DMS 273 (cell line): ENCODE measurements around the gene GH1.
A peak's percentile ranks its signal among the peaks of the same experiment; 100 is the strongest.
"Not testable (repeated sequence)": the region's sequence is repeated elsewhere in the genome, so short reads cannot be mapped to it uniquely, and the experiment has no call there.

Experiments used
- DNase-seq: peaks from one replicate; lab custom pipeline; 2025; ENCODE audit not compliant: unreplicated experiment; lab: John Stamatoyannopoulos, UW

The GH1 gene

DNA sequence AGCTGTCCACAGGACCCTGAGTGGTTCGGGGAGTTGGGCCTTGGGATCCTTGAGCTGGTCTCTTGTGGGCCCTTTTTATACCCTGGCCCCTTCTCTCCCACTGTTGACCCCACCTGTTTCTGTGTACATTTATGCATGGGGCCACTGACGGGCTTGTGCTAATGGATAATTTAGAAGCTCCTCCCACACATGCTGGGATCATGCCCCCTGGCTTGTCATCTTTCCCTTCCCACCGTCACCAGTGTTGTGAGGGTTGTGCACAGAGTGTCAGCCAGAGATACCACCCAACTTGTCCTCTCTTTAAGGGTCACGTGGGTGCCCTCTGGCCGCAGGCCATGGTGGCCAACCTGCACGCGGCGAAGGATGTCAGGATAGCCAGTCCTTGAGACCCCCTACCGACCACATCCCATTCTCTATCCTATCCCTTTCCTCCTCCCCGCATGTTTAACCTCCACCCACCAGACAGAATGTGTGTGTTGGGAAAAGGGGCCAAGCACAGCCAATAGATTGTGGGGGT is at the start of gene GH1:
Gene GH1, minus strand, starts transcription at position 51 of the 517 bp plus-strand sequence. CDS start 63 bp downstream, outside the sequence.
- DNase-seq = not testable (repeated sequence)

DNA sequence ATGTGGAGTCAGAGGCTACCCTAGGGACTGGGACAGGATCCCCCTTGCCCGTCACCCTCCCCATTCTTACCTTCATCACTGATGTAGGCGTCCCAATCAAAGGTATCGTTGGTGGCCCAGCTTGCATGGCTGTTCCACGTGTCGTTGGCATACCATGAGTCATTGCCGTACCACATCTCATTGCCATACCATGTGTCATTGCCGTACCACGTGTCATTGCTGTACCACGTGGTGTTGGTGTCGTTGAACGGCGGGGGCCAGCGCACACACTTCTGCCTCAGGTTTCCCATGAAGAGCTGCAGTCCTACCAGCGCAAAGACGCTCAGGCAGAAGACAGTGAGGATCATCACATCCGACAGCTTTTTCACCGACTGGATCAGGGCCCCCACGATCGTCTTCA is 49.3 kb upstream of the GH1 start:
- DNase-seq = no peak

DNA sequence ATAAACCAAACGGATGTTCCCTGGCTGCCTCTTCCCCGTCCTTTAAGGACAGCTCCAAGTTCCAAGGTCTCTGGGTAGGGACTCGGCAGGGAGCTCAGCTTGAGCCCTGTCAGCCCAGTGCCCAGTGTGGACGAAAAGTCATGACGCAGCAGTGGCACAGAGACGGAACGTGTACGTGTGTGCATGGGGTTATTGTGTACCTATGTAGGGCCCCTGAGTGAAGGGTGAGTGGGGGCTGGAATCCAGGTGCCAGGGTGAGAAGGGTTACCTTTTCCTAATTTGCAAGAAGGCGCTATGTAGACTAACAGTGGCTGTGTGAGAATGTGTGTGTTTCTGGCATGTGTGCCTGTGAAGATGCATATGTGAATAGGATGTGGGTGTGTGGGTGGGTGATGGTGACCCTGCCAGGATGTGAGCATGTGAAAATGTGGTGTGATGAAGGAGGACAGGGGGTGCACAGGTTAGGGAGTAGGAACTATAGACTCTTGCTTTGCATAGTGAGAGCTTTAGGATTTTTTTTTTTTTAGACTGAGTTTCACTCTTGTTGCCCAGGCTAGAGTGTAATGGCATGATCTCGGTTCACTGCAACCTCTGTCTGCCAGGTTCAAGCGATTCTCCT is 48.1 kb upstream of the GH1 start:
- DNase-seq = no peak

DNA sequence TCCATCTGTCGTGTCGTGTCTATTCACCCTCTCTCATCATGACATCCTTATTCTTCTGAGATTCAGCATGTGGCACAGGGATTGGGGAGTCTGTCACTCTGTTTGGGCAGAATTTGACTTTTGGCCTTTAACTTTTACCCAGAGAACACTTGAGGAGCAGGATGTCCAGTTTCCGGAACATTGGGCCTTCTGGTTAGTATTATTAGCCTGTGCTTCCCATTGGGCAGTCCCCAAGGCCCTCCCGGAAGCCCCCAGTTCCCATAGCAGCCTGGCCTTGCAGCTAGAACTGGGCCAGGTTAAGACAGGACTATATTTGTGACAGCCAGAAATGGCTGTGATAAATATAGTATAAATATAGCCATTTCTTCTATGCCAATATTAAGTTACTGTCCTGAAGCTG is 44.5 kb upstream of the GH1 start:
- no peak for DNase-seq

DNA sequence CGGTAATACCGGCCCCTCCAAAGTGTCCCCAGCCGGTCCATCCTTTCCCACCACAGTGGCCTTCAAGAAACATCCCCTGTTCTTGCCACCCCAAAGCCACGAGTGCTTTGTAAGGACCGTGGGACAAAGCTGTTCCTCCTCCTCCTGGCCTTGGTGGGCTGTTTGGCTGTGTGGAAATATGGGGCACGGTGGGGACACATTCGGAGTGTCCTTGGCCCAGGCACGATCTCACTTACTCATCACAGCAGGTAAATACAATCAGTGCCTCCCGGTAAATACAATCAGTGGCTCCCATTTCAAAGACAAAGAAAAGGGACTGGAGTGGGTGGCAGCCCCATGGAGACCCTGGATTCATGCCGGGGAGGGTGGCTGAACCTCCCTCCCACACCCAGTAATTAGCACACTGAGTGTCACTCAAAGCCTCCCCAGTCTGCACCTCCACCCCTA is 43.7 kb upstream of the GH1 start:
- DNase-seq = no peak

DNA sequence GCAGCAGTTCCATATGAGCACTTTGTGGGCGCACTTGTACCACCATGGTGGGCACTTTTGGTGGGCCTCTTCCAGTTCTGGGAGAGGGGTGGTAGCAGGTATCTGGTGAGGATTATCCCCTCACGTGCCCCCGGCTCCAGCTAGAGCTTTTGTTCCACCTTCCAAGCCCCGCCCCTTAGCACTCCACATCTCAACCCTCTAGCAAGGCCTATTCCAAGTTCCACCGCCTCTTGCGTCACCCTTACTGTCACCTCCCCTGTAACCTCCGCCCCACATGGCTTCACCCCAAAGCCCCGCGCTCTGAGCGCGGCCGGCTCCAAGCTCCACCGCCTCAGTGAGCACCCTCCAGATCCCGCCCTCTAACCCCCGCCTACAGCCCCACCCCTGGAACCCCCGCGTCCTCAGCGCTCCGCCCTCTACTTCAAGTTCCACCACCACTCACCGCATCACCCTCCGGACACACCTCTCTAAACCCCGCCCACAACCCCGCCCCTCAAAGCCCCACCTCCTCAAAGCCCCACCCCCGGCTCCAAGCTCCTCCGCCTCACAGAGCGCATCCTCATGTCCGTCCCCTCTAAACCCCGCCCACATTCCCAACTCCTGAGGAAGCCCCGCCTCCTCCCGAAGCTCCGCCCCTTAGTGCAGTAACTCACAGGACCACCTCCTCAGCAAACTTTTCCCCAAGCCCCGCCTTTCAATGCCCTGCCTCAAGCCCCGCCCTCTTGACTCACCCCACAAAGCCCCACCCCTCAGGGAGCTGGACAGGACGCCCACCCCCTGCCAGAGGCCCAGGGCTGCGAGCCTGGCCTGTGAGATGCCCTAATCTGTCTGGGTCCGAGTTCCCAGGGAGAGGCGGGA is 42.9 kb upstream of the GH1 start:
- peak; percentile 42 for DNase-seq

DNA sequence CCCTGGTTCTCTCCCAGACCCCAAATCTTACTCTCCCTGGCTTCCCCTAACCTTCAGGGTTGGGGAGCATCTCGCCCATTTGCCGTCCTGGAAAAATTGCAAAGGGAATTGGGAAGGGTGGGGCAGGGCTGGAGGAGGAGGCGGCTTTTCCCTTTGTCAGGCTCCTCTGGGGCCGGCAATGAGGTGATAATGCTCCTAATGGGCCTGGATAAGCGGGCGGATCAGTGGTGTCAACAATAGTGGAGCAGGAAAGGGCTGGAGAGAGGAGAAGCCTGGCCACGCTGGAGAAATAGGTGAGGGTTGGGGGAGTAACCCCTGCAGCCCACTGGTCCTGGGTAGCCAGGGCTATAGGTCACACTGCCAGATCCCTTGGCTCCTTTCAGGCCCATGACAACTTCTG is 41.8 kb upstream of the GH1 start:
- no peak for DNase-seq

DNA sequence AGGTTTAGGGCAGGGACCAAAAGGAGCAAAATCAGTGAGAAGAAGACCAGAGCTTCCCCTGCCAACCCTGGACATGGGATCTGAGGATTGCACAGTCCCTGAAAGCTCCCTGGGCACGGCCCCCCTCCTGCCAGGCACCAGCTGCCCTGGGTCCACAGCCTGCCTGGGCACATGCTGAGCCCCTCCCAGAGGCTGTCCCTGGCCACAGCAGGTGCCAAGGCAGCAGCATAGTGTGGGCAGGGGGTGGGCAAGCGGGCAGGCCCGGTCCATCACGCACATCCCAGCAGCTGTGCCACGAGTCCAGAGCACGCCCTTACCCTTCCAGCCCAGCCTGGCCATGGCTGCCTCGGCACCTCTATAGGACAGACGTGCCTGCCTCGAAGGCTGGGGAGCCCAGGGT is 41.4 kb upstream of the GH1 start:
- peak; percentile 28 for DNase-seq

DNA sequence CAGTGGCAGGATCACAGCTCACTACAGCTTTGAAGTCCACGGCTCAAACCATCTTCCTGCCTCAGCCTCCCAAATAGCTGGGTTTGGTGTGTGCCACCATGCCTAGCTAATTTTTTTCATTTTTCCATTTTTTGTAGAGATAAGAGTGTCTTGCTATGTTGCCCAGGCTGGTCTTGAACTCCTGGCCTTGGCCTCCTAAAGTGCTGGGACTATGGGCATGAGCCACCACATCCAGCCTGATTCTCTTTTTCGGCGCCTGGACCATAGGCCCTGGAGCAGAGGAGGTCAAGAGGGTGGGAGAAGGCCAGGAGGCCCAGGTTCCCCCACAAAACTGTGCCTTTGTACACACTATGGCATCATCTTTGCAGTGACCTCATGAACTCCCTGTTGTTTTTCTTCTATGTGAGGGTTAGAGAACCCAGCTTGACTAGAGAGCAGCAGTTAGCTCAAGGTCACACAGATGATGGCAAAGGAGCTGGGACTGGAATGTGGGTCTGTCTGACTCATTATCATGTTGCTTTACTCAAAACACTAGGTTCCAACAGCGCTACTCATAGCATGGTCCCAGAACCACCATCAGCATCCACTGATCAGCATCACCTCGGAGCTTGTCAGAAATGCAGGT is 37.8 kb upstream of the GH1 start:
- DNase-seq = no peak

DNA sequence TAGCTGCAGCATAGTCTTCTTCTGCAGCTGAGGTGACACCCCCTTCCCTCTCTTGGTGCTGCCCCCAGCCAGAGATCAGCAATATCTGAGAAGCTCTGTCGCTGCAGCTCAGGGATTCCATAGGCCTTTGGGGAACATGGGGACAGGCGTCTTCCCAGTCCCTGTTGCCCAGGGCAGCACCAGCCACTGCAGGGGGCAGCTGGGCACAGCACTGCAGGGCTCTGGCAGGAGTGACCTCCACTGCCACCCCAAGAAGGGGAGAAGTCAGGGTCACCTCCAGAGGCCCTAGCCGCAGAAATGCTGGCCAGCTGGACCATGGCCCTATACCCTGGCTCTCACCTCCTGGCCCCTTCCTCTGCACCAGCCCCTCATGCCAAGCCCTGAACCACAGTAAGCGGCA is 37.2 kb upstream of the GH1 start:
- no peak for DNase-seq

DNA sequence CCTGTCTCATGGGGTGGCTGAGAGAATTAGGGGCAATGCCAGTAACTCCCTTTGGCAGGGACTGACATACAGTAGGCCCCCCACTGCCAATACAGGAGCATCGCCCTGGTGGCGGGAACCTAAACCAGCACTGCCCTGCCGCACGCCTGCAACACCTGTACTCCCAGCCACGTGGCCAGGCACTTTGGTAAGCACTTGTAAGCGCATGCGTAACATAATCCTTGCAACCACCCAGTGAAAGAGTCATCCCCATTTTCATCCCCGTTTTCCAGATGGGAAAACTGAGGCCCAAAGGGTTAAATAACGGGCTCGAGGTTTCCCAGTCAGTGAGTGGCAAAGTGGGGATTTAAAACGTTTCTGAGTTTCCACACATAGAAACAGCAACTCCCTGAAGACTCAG is 36.6 kb upstream of the GH1 start:
- no peak for DNase-seq

DNA sequence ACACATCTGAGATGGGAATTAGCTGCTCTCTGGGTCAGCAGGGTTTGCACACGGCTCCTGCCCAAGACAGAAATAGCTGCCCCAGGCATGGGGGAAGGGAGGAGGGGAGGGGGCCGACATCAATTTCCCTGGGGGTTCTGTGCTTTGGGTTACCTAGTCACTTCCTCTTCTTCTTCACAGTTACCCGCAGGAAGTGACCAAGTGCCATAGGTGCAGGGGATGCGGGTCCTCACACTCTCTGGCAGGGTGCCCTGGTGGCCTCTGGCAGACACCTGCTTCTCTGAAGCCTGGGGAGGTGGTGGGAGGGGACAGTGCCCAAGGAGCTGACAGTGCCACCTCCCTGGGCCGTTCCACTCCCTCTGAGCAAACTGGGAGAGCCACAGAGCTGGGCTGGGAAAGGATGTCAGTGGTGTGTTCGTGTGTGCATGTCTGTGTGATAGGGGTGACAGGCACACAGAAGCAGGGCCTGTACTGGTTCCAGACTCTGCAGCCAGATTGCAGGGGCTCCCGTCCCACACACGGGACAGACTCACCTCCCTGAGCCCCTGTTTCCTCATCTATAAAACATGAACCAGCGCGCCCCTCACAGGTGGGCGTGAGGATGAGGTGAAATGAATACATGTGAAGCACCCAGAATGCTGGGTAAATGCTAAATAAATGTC is 35.9 kb upstream of the GH1 start:
- peak; percentile 24 for DNase-seq

DNA sequence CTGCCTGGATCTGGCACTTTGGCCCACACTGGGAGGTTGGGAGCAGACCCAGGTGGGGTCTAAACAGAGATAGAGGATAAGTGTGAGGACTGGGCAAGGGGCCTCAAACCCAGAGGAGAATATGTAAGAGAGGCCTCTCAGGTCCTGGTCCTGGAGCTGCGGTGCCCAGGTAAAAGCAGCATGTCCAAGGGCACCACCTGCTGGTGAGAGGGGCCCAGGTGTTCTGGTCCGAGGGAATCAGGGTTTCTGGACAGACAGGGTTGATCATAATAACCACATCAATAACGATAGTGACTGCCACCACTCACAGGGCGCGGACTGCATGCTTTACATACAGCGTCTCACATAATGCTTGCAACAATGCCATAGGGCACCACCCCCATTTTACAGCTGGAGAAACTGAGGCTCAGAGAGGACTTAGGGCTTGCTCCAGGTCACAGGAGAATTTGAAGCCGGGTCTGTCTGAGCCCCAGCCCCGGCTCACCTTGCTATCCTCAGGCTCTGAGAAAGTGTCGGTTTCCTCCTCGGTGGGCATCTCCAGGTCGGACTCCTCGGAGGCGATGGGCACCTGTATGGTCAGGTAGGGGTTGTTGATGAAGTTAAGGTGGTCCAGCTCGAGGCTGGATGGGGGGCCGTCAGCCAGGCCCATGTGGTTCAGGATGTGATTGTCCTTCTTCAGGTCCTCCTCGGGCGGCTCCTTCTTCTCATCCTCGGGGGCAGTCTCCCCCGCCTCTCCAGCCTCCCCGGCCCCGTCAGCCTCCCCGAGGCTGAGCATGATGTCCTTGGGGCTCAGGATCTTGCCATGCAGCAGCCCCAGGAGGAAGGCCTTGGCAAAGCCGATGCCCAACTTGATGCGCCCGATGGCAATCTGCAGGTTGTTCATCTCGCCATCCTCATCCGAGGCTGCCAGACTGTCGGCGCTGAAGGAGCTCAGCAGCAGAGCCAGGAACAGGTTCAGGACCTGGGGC is 32.6 kb upstream of the GH1 start:
- peak; percentile 42 for DNase-seq

DNA sequence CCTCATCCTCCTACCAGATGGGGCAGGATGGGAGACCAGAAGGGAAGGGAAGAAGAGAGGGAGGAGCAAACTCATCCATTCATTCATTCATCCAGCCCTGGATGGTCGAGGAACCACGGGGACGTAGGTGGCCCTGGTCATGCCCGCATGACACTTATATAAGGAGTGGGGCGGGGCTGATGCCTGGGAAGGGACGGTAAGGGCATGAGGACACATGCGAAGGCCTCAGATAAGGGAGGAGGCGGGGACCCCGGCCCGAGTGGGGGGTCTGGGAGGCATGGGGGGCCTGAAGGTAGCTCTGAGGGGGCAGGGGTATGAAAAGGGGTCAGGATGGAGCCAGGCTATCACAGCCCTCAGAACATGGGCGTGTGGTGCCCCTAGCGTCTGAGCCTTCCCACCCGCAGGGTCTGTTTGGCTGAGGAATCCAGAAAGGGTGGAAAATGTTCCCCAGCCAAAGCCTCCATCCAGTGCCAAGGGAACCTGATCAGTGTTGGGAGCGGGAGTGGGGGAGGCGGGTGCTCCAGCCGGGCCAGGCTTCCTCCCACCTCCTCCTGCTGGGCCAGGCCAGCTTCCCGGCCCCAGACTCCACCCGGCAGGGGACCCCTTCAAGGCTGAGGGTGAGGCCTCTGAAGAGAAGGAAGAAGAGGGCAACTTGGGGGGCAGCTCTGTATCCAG is 31.1 kb upstream of the GH1 start:
- peak; percentile 39 for DNase-seq

DNA sequence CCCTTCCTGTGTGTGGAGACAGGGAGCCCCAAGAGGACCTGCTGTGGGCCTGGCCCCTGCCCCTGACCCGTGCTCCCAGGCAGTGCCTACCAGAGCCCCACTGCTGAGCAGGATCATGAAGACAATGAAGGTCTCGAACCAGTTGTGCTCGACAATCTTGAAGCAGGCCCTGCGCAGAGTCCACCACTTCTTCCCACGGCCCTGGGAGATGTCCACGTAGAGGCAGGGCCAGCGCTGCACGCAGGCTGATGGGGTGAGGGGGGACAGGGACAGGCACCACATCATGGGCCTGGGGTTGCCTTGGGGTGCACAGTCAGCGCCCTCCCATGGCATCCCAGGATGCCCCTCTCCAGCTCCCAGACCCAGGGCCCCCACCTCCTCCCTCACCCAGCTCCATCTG is 29.9 kb upstream of the GH1 start:
- no peak for DNase-seq

DNA sequence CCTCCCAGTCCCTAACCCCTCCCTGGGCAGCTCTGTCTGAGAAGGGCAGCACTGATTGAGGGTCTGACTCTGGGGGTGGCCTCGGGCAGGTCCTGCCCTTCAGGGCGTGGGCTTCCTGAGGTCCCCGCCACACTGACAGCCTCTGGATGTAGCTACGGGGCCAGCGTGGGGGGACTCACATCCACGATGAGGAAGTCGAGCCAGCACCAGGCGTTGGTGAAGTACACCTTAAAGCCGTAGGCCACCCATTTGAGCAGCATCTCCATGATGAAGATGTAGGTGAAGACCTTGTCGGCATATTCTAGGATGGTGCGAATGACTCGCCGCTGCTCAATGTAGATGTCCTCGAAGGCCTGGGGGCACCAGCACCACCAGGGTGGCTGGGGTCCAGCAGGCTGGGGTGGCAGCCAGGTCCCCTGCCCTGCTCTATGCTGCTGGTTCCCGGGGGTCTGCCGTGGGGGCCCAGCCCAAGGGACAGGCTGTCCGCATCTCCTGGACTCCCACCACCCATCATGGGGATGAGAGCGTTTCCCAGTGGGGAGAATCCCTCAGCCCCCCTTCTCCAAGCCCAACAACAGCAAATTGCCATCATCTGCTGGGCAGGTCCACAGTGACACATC is 29.2 kb upstream of the GH1 start:
- no peak for DNase-seq

DNA sequence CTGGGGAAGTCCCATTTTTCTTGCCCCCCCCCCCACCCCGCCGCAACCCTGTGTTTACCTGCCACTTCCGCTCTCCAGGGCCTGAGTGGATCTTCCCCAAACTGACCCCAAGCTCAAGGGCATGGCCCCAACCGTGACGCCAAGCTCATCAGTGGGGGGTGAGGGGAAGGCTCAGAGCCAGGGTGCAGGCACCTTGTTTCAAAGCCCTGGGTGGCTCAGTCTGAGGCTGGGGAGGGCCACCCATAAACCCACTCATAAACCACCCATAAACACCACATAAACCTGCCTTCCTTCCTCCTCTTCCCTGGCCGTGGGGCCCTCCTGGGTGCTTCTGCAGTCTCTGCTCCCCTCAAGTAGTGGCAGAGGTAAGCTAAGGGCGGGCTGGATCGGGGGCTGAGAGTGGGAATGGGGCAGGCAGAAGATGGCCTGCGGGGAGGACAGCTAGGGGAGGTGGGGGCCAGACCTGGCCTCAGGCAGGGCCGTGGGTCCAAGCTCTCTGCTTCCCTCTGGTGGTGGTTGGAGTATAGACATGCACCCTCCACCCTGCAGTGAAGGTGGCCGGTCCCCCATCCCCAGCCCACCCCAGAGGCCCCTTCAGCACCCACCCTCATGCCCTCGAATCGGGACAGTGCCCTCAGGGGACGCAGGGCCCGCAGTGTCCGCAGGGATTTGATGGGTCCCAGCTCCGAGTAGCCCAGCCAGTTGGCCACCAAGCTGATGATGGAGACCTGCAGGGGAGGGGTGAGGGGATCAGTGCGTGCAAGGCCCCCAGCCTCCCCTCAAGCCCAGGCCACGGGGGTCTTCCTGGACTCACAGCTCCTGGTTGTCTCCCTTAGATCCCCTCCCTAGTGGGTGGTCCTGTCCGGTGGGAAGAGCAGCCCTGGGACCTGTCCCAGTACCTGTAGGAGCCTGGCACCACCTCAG is 28.1 kb upstream of the GH1 start:
- peak; percentile 77 for DNase-seq

DNA sequence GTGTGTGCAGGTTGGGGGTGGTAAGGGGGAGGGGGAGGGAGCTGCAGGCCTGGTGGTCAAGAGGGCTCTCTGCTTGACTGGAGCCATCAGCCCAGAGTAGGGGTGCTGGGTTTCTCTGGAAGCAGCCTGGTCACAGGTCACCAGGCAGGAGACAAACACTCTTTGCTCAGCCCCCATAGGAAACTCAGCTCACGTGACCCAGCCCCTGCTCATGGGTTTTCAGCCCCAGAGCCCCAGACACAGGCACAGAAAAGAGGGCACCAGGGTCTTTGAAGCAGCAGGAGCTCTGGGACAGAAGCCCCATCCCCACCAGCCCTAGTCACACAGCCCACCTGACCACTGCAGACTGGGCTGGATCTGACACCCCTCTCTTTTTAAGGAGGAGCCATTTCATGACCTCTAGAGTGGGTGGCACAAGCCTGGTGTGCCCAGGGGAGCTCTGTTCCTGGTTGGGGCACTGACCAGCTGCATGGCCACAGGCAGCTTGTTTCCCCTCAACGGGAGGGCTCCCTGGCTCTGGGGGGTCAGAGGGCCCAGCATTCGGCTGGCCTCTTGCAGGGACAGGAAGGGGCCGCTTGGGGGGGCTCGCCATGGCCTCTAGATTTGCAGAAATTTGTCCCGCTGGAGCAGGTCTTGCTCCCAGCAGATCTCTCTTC is 27.3 kb upstream of the GH1 start:
- DNase-seq = no peak
